HepG2 (cell line): ENCODE measurements around the gene PTPN18. TPM values are rescaled to one million over a fixed set of nuclear protein-coding genes. Genes with fewer than 3 reads are reported as not detected.
A peak's percentile ranks its signal among the peaks of the same experiment; 100 is the strongest.

Experiments
- CEBPB ChIP-seq: IDR thresholded peaks from 2 replicates; pipeline ENCODE4 v1.6.1; 2011; ENCODE audit warnings: low read depth, low read length, improper control_type of control experiment, borderline replicate concordance
- ELF4 ChIP-seq: sonication (generic); formaldehyde crosslinking; IDR thresholded peaks from 2 replicates; pipeline ENCODE4 v1.5.0; 2020; ENCODE audit warnings: missing genetic modification reagents, mild to moderate bottlenecking, moderate library complexity, borderline replicate concordance
- FOXA1 ChIP-seq, 2 experiments: fragments of 450-650 bp in 1 of 2; sonication (generic) in 1 of 2; formaldehyde crosslinking in 1 of 2; IDR thresholded peaks; 2 replicates each; pipeline versions ENCODE4 v1.4.0 to v1.6.1; 2016 to 2020; ENCODE audit warnings: missing genetic modification reagents in 1 of 2
- HIVEP1 ChIP-seq: sonication (generic); formaldehyde crosslinking; IDR thresholded peaks from 2 replicates; pipeline ENCODE4 v1.4.0; 2020; ENCODE audit warnings: mild to moderate bottlenecking, missing genetic modification reagents
- HNF4G ChIP-seq, 2 experiments: sonication (generic) in 1 of 2; formaldehyde crosslinking in 1 of 2; IDR thresholded peaks; 2 replicates each; pipeline versions ENCODE4 v1.4.0 to v1.6.1; 2011 to 2020; ENCODE audit warnings: borderline replicate concordance in 2 of 2, low read depth in 2 of 2, mild to moderate bottlenecking in 2 of 2, low read length in 1 of 2, missing genetic modification reagents in 1 of 2, moderate library complexity in 1 of 2
- MTA3 ChIP-seq: sonication (generic); formaldehyde crosslinking; IDR thresholded peaks from 2 replicates; pipeline ENCODE4 v1.4.0; 2020; ENCODE audit warnings: missing genetic modification reagents
- NFKB2 ChIP-seq: sonication (generic); formaldehyde crosslinking; IDR thresholded peaks from 2 replicates; pipeline ENCODE4 v1.4.0; 2020; ENCODE audit warnings: missing genetic modification reagents, borderline replicate concordance
- POLR2G ChIP-seq: fragments of 200-400 bp; formaldehyde crosslinking; IDR thresholded peaks from 2 replicates; pipeline ENCODE4 v1.6.1; 2018; ENCODE audit warnings: mild to moderate bottlenecking, low read depth, low read length, moderate library complexity
- RFX3 ChIP-seq: IDR thresholded peaks from 2 replicates; pipeline ENCODE4 v1.6.1; 2016; ENCODE audit warnings: missing biosample characterization, missing genetic modification reagents
- ZNF343 ChIP-seq: sonication (generic); formaldehyde crosslinking; IDR thresholded peaks from 2 replicates; pipeline ENCODE4 v1.4.0; 2020; ENCODE audit warnings: mild to moderate bottlenecking, missing genetic modification reagents
- ZNF430 ChIP-seq: sonication (generic); formaldehyde crosslinking; IDR thresholded peaks from 2 replicates; pipeline ENCODE4 v1.9.0; 2021; ENCODE audit warnings: mild to moderate bottlenecking, missing genetic modification reagents
- ZNF616 ChIP-seq: sonication (generic); formaldehyde crosslinking; IDR thresholded peaks from 2 replicates; pipeline ENCODE4 v1.5.0; 2020; ENCODE audit warnings: low read depth, mild to moderate bottlenecking, missing genetic modification reagents
- ZNF709 ChIP-seq: sonication (generic); formaldehyde crosslinking; IDR thresholded peaks from 2 replicates; pipeline ENCODE4 v1.5.0; 2020; ENCODE audit warnings: mild to moderate bottlenecking, missing genetic modification reagents
- ZNF713 ChIP-seq: sonication (generic); formaldehyde crosslinking; IDR thresholded peaks from 2 replicates; pipeline ENCODE4 v1.4.0; 2020; ENCODE audit warnings: mild to moderate bottlenecking, missing genetic modification reagents
- ZNF746 ChIP-seq: sonication (generic); formaldehyde crosslinking; IDR thresholded peaks from 2 replicates; pipeline ENCODE4 v1.8.0; 2022; ENCODE audit warnings: mild to moderate bottlenecking, missing genetic modification reagents
- ZNF768 ChIP-seq: sonication (generic); formaldehyde crosslinking; IDR thresholded peaks from 2 replicates; pipeline ENCODE4 v1.4.0; 2020; ENCODE audit warnings: missing genetic modification reagents
- polyA plus RNA-seq, 8 experiments: library from polyadenylated mRNA; depleted of rRNA in 3 of 8; stranded (reverse) in 7 of 8; unstranded in 1 of 8; fragments of >200 nt; fragmentation: Illumina TruSeq in 4 of 8; extraction: Trizol in 4 of 8; gene quantifications; 2 replicates each; pipeline versions ENCODE4 v1.2.1 to v1.2.3, GENCODE V29; 2011 to 2016; ENCODE audit warnings: low read depth in 4 of 8, missing spikeins in 1 of 8, mixed read lengths in 1 of 8; ENCODE audit not compliant: insufficient read depth in 1 of 8
- total RNA-seq, 5 experiments: library from RNA; depleted of rRNA; stranded (reverse); fragments of >200 nt; fragmentation: Illumina TruSeq; extraction: Trizol; gene quantifications; 2 replicates each; pipeline ENCODE4 v1.2.3, GENCODE V29; 2016; ENCODE audit warnings: low read depth in 1 of 5
- TF ChIP-seq, protein P1 (sequence below): IDR thresholded peaks from 2 replicates; pipeline ENCODE4 v1.6.1; 2018; ENCODE audit warnings: missing genetic modification reagents
- TF ChIP-seq, protein P2 (sequence below): sonication (generic); formaldehyde crosslinking; IDR thresholded peaks from 2 replicates; pipeline ENCODE4 v1.9.0; 2021; ENCODE audit warnings: missing genetic modification reagents, mild to moderate bottlenecking, borderline replicate concordance
- TF ChIP-seq, protein P3 (sequence below): sonication (generic); formaldehyde crosslinking; IDR thresholded peaks from 2 replicates; pipeline ENCODE4 v1.4.0; 2020; ENCODE audit warnings: missing genetic modification reagents
- TF ChIP-seq, protein P4 (sequence below): sonication (generic); formaldehyde crosslinking; IDR thresholded peaks from 2 replicates; pipeline ENCODE4 v1.8.0; 2022; ENCODE audit warnings: mild to moderate bottlenecking, missing genetic modification reagents

The PTPN18 gene
- total and polyA plus RNA-seq, 2 of the 13 experiments (the other 11 are each of a cell fraction or from before 2014, with no cell fraction given) = 14.8 to 39.6 TPM

DNA sequence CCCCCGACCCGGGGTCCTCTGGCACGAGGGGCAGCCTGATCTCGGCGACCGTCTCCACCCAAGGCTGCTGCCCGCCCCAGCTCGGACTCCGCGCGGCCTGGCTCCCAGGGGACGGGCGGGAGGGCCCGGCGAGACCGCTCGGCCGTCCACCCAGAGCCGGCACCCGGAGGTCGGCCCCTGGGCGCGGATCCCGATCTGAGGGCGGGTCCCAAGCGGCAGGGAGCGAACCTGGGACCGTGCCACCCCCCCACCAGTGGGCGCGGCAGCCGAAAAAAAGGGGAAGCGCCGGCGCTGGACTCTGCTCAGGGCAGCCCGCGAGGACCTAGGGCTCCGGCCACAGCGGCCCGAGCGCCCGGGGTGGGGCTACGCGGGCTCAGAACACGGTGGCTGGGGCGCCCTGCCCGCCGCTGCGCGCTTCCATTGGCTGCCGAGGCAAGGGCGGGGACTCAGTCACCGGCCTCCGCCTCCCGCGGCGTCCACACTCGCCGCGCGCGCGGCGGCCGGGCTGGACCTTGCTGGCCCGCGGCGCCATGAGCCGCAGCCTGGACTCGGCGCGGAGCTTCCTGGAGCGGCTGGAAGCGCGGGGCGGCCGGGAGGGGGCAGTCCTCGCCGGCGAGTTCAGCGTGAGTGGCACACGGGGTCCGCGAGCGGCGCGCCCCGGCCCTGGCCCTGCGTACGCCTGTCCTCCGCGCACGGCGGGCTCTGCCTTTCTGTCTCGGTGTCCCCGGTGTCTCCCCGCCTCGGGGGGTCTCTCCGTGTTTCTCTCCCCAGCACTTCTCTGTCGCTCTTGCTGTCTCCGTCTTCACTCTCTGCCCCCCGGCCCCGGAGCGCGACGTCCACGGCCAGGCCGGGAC is at the start of gene PTPN18 (continued):
- TF ChIP-seq ZNF768 (peak; percentile 22; the same call in 1 of the 2 replicates), HNF4G (IDR thresholded peaks at IDR 0.05; ENCODE audit: borderline replicate concordance, low read depth, low read length) (peak; percentile 54; the same call in 1 of the 2 replicates), HNF4G (CRISPR knock-in tag; IDR thresholded peaks at IDR 0.05; ENCODE audit: borderline replicate concordance, low read depth) (no peak), NFKB2 (CRISPR knock-in tag) (peak; percentile 76), RFX3 (CRISPR knock-in tag) (no peak), ZNF430 (no peak), ZNF709 (CRISPR knock-in tag) (peak; percentile 92), ZNF713 (CRISPR knock-in tag) (peak; percentile 61; the same call in 1 of the 2 replicates), HIVEP1 (no peak), ZNF343 (CRISPR knock-in tag) (no peak), POLR2G (peak; percentile 93), ZNF746 (peak; percentile 25), FOXA1 (IDR thresholded peaks at IDR 0.05) (no peak), FOXA1 (CRISPR knock-in tag; IDR thresholded peaks at IDR 0.05) (no peak), ZNF616 (CRISPR knock-in tag) (no peak), ELF4 (CRISPR knock-in tag) (no peak), CEBPB (no peak), MTA3 (CRISPR knock-in tag) (no peak)
- TF ChIP-seq, protein P1, sequence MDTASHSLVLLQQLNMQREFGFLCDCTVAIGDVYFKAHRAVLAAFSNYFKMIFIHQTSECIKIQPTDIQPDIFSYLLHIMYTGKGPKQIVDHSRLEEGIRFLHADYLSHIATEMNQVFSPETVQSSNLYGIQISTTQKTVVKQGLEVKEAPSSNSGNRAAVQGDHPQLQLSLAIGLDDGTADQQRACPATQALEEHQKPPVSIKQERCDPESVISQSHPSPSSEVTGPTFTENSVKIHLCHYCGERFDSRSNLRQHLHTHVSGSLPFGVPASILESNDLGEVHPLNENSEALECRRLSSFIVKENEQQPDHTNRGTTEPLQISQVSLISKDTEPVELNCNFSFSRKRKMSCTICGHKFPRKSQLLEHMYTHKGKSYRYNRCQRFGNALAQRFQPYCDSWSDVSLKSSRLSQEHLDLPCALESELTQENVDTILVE = no peak; the same call in 1 of the 2 replicates
- TF ChIP-seq, protein P2, sequence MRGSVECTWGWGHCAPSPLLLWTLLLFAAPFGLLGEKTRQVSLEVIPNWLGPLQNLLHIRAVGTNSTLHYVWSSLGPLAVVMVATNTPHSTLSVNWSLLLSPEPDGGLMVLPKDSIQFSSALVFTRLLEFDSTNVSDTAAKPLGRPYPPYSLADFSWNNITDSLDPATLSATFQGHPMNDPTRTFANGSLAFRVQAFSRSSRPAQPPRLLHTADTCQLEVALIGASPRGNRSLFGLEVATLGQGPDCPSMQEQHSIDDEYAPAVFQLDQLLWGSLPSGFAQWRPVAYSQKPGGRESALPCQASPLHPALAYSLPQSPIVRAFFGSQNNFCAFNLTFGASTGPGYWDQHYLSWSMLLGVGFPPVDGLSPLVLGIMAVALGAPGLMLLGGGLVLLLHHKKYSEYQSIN (CRISPR knock-in tag) = no peak
- TF ChIP-seq, protein P3, sequence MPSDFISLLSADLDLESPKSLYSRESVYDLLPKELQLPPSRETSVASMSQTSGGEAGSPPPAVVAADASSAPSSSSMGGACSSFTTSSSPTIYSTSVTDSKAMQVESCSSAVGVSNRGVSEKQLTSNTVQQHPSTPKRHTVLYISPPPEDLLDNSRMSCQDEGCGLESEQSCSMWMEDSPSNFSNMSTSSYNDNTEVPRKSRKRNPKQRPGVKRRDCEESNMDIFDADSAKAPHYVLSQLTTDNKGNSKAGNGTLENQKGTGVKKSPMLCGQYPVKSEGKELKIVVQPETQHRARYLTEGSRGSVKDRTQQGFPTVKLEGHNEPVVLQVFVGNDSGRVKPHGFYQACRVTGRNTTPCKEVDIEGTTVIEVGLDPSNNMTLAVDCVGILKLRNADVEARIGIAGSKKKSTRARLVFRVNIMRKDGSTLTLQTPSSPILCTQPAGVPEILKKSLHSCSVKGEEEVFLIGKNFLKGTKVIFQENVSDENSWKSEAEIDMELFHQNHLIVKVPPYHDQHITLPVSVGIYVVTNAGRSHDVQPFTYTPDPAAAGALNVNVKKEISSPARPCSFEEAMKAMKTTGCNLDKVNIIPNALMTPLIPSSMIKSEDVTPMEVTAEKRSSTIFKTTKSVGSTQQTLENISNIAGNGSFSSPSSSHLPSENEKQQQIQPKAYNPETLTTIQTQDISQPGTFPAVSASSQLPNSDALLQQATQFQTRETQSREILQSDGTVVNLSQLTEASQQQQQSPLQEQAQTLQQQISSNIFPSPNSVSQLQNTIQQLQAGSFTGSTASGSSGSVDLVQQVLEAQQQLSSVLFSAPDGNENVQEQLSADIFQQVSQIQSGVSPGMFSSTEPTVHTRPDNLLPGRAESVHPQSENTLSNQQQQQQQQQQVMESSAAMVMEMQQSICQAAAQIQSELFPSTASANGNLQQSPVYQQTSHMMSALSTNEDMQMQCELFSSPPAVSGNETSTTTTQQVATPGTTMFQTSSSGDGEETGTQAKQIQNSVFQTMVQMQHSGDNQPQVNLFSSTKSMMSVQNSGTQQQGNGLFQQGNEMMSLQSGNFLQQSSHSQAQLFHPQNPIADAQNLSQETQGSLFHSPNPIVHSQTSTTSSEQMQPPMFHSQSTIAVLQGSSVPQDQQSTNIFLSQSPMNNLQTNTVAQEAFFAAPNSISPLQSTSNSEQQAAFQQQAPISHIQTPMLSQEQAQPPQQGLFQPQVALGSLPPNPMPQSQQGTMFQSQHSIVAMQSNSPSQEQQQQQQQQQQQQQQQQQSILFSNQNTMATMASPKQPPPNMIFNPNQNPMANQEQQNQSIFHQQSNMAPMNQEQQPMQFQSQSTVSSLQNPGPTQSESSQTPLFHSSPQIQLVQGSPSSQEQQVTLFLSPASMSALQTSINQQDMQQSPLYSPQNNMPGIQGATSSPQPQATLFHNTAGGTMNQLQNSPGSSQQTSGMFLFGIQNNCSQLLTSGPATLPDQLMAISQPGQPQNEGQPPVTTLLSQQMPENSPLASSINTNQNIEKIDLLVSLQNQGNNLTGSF (CRISPR knock-in tag) = no peak
- TF ChIP-seq, protein P4, sequence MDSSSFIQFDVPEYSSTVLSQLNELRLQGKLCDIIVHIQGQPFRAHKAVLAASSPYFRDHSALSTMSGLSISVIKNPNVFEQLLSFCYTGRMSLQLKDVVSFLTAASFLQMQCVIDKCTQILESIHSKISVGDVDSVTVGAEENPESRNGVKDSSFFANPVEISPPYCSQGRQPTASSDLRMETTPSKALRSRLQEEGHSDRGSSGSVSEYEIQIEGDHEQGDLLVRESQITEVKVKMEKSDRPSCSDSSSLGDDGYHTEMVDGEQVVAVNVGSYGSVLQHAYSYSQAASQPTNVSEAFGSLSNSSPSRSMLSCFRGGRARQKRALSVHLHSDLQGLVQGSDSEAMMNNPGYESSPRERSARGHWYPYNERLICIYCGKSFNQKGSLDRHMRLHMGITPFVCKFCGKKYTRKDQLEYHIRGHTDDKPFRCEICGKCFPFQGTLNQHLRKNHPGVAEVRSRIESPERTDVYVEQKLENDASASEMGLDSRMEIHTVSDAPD (CRISPR knock-in tag) = peak; percentile 80
